GM23338 (cell line): ENCODE data around the gene TENT4B. TPM values are rescaled to one million over a fixed set of nuclear protein-coding genes. Genes with fewer than 3 reads are reported as not detected.

Experiments
- ATAC-seq: fragments of 200-7000 bp; cut with Tn5 transposase; 3 replicates; pipeline ENCODE4 v1.9.1; 2020
- DNase-seq: peaks from one replicate; pipeline ENCODE4 v3.0.0-alpha.2; 2015; ENCODE audit warnings: low spot score
- H2AFZ ChIP-seq: fragments of 200-600 bp; sonication (generic); 2 replicates; pipeline ENCODE4 v1.8.0; 2016; ENCODE audit warnings: antibody characterized with exemption, mild to moderate bottlenecking, moderate library complexity
- H3F3A ChIP-seq: fragments of 200-600 bp; sonication (generic); replicated peaks from 2 replicates; pipeline ENCODE4 v1.8.0; 2017; ENCODE audit warnings: antibody characterized with exemption, mixed run types, low read depth
- H3K27ac ChIP-seq: fragments of 200-600 bp; sonication (generic); 2 replicates; pipeline ENCODE4 v1.6.1; 2016; ENCODE audit warnings: low read depth
- H3K27me3 ChIP-seq: fragments of 200-600 bp; sonication (generic); 2 replicates; pipeline ENCODE4 v1.8.0; 2016; ENCODE audit warnings: mild to moderate bottlenecking, mixed run types, moderate library complexity; ENCODE audit not compliant: insufficient read depth
- H3K36me3 ChIP-seq: fragments of 200-600 bp; sonication (generic); 2 replicates; pipeline ENCODE4 v1.8.0; 2016; ENCODE audit warnings: mild to moderate bottlenecking; ENCODE audit not compliant: insufficient read depth
- H3K4me1 ChIP-seq: fragments of 200-600 bp; sonication (generic); 2 replicates; pipeline ENCODE4 v1.8.0; 2016; ENCODE audit warnings: mild to moderate bottlenecking, moderate library complexity; ENCODE audit not compliant: insufficient read depth
- H3K4me2 ChIP-seq: fragments of 200-600 bp; sonication (generic); 2 replicates; pipeline ENCODE4 v1.7.1; 2017; ENCODE audit warnings: mixed run types
- H3K4me3 ChIP-seq: fragments of 200-600 bp; sonication (generic); 2 replicates; pipeline ENCODE4 v1.6.1; 2016; ENCODE audit warnings: mixed run types
- H3K79me2 ChIP-seq: fragments of 200-600 bp; sonication (generic); replicated peaks from 2 replicates; pipeline ENCODE4 v1.8.0; 2017; ENCODE audit warnings: mild to moderate bottlenecking; ENCODE audit not compliant: insufficient read depth
- H3K9me2 ChIP-seq: fragments of 200-600 bp; sonication (generic); 2 replicates; pipeline ENCODE4 v1.8.0; 2017; ENCODE audit not compliant: insufficient read depth
- H4K20me1 ChIP-seq: fragments of 200-600 bp; sonication (generic); replicated peaks from 2 replicates; pipeline ENCODE4 v1.8.0; 2017; ENCODE audit warnings: mild to moderate bottlenecking; ENCODE audit not compliant: insufficient read depth
- H3K27ac Mint-ChIP-seq: 2 replicates; pipeline ENCODE4 v1.8.0; 2020; ENCODE audit warnings: inconsistent platforms, mild to moderate bottlenecking, moderate library complexity, mixed read lengths
- H3K27me3 Mint-ChIP-seq: 3 replicates; pipeline ENCODE4 v1.8.0; 2022; ENCODE audit warnings: low read depth, mild to moderate bottlenecking, moderate library complexity, mixed read lengths, inconsistent platforms; ENCODE audit not compliant: insufficient read depth, poor library complexity
- H3K36me3 Mint-ChIP-seq: 3 replicates; pipeline ENCODE4 v1.8.0; 2021; ENCODE audit warnings: low read depth, mild to moderate bottlenecking, inconsistent platforms, moderate library complexity, mixed read lengths
- H3K4me1 Mint-ChIP-seq: 3 replicates; pipeline ENCODE4 v1.8.0; 2020; ENCODE audit warnings: mild to moderate bottlenecking, inconsistent platforms, mixed read lengths
- H3K4me3 Mint-ChIP-seq: 3 replicates; pipeline ENCODE4 v1.8.0; 2021; ENCODE audit warnings: moderate library complexity, mild to moderate bottlenecking, inconsistent platforms, mixed read lengths
- H3K9me3 Mint-ChIP-seq: 3 replicates; pipeline ENCODE4 v1.8.0; 2020; ENCODE audit warnings: moderate library complexity, mild to moderate bottlenecking, inconsistent platforms, mixed read lengths
- CREB1 ChIP-seq: fragments of 250-450 bp; sonication (Bioruptor Pico); IDR thresholded peaks from 2 replicates; pipeline ENCODE4 v1.5.0; 2020; ENCODE audit warnings: low read depth, mild to moderate bottlenecking, moderate library complexity
- CTCF ChIP-seq, 2 experiments: fragments of 200-600 bp in 1 of 2; sonication (generic) in 1 of 2; conservative IDR thresholded peaks; 2 replicates each; pipeline versions ENCODE4 v1.5.1 to v1.6.1; 2016 to 2017; ENCODE audit warnings: antibody characterized with exemption in 2 of 2, low read depth in 2 of 2, mild to moderate bottlenecking in 2 of 2, moderate library complexity in 1 of 2
- ETS1 ChIP-seq: IDR thresholded peaks from 2 replicates; pipeline ENCODE4 v1.6.1; 2016; ENCODE audit warnings: antibody characterized with exemption
- EZH2 ChIP-seq: fragments of 200-600 bp; sonication (generic); IDR thresholded peaks from one replicate; pipeline ENCODE4 v1.8.0; 2017; ENCODE audit warnings: antibody characterized with exemption, mild to moderate bottlenecking, low read depth; ENCODE audit not compliant: unreplicated experiment
- EZH2phosphoT487 ChIP-seq: fragments of 200-600 bp; sonication (generic); IDR thresholded peaks from one replicate; pipeline ENCODE4 v1.8.1; 2018; ENCODE audit warnings: antibody characterized with exemption; ENCODE audit not compliant: unreplicated experiment
- JUNB ChIP-seq: IDR thresholded peaks from one replicate; pipeline ENCODE4 v1.6.1; 2016; ENCODE audit warnings: antibody characterized with exemption; ENCODE audit not compliant: unreplicated experiment
- NANOG ChIP-seq: IDR thresholded peaks from 2 replicates; pipeline ENCODE4 v1.6.1; 2016; ENCODE audit warnings: antibody characterized with exemption, borderline replicate concordance
- POLR2AphosphoS5 ChIP-seq: IDR thresholded peaks from 2 replicates; pipeline ENCODE4 v1.6.1; 2016; ENCODE audit warnings: antibody characterized with exemption, low read depth
- REST ChIP-seq: IDR thresholded peaks from one replicate; pipeline ENCODE4 v1.6.1; 2018; ENCODE audit warnings: antibody characterized with exemption; ENCODE audit not compliant: unreplicated experiment
- STAT1 ChIP-seq: IDR thresholded peaks from one replicate; pipeline ENCODE4 v1.6.1; 2016; ENCODE audit warnings: antibody characterized with exemption; ENCODE audit not compliant: unreplicated experiment
- ZNF114 ChIP-seq: fragments of 250-450 bp; sonication (Bioruptor Pico); IDR thresholded peaks from 2 replicates; pipeline ENCODE4 v1.5.0; 2020; ENCODE audit warnings: mild to moderate bottlenecking, moderate library complexity
- ZNF462 ChIP-seq: fragments of 250-450 bp; sonication (Bioruptor Pico); IDR thresholded peaks from 2 replicates; pipeline ENCODE4 v1.5.0; 2020; ENCODE audit warnings: mild to moderate bottlenecking, moderate library complexity
- polyA plus RNA-seq: library from polyadenylated mRNA; unstranded; fragments of >200 nt; fragmentation: Nextera tagmentation; extraction: Ambion mirVana; gene quantifications from 2 replicates; pipeline ENCODE4 v1.2.1, GENCODE V29; 2016
- total RNA-seq: library from RNA; depleted of rRNA; stranded (reverse); fragments of >200 nt; shearing (Covaris generic); gene quantifications from 2 replicates; pipeline ENCODE4 v1.2.3, GENCODE V29; 2014

The TENT4B gene
- total and polyA plus RNA-seq, 2 experiments from 2014 or later: 17.6 to 21.3 TPM

- H3K4me3 ChIP-seq: no peak overlapping the region
- TF ChIP-seq EZH2phosphoT487 (no peak), NANOG (no peak), ZNF462 (CRISPR knock-in tag) (no peak), ETS1 (no peak), EZH2 (no peak), REST (no peak), CREB1 (CRISPR knock-in tag) (no peak), CTCF (conservative IDR thresholded peaks at IDR 0.05; ENCODE audit: low read depth in 2 of 2) (no peak), STAT1 (no peak), ZNF114 (CRISPR knock-in tag) (no peak), POLR2AphosphoS5 (no peak), JUNB (no peak)
- no peaks in the 10 kb centered on the region for H3K27me3 ChIP-seq
- Mint-ChIP-seq H3K9me3 (no peaks in the 10 kb centered on the region), H3K27me3 (no peaks in the 10 kb centered on the region), H3K36me3 (no peaks in the 10 kb centered on the region), H3K27ac (no peak overlapping the region), H3K4me1 (peaks cover 8% of the 10 kb centered on the region), H3K4me3 (no peak overlapping the region)
- ATAC-seq (no peak), DNase-seq (no peak)
- H2AFZ ChIP-seq: no peak overlapping the region
- H4K20me1 ChIP-seq: no peaks in the 10 kb centered on the region
- no peak overlapping the region for H3K27ac ChIP-seq
- H3K36me3 ChIP-seq: no peaks in the 10 kb centered on the region
- H3K9me2 ChIP-seq: no peaks in the 10 kb centered on the region
- H3K4me1 ChIP-seq: peaks cover 8% of the 10 kb centered on the region; the same call in 1 of the 2 replicates
- no peaks in the 10 kb centered on the region for H3K79me2 ChIP-seq
- H3F3A ChIP-seq: no peaks in the 10 kb centered on the region
- H3K4me2 ChIP-seq: no peak overlapping the region
Observed at GRCh38 chr16:50120711-50121110, 32.4 kb upstream of the TENT4B start.
